ENCODE data around the gene YES1.
A peak's percentile ranks its signal among the peaks of the same experiment; 100 is the strongest.

Gene YES1

DNA sequence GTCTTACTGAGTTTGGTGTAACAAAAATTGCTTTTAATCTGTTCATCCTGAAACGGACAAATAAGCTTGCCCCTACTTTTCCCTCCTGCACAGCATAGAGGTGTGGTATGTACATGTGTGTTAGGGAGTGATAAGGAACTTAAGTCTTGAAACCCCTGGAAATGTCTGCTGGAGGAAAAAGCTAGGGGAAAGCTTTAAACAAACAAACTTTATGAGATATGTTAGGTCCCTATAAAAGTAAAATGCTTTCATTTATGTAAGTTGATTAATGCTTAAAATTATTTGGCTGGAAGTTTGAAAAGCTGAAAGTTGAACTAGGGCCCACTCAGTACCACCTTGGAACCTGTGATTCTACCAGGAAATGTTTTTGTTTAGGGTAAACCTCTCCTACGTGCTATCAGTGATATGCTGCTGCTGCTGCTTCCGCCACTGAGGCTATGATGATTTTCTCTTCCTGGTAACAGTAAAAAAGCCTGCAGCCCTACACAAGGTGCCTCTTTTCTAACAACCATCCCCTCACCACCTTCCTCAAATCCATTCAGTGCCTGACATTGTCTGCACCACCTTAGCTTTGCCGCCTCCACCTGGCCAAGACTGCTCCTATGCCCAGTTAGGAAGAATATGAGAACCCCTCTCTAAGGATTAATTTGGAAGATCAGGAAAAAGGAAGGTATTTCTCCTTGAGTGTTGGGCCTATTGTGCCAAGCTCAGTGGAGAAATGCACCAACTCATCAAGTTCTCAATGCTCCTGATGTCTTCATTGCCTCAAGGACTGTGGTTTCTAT is 2.5 kb upstream of the YES1 start:
- Histone ChIP-seq H3K36me3 (ENCODE audit: insufficient read depth) (no peaks in the 10 kb centered on the region), H3K9ac (no peak overlapping the region), H2AFZ (ENCODE audit: low read depth) (no peak overlapping the region), H3K27ac (no peak overlapping the region), H3K4me3 (IDR thresholded peaks at IDR 0.05; ENCODE audit: insufficient read depth, low read depth, low read length) (no peak overlapping the region), H3K4me1 (ENCODE audit: low read depth, poor library complexity, severe bottlenecking) (peaks cover 29% of the 10 kb centered on the region), H3K79me2 (ENCODE audit: insufficient read depth, low read depth) (peaks cover 18% of the 10 kb centered on the region), H4K20me1 (ENCODE audit: insufficient read depth) (0 out of 2 replicates have a peak, but pooled peaks cover 12% of the 10 kb centered on the region), H3K27me3 (ENCODE audit: insufficient read depth, low read depth) (no peaks in the 10 kb centered on the region), H3K4me2 (no peak overlapping the region)
- TF ChIP-seq, protein P1, sequence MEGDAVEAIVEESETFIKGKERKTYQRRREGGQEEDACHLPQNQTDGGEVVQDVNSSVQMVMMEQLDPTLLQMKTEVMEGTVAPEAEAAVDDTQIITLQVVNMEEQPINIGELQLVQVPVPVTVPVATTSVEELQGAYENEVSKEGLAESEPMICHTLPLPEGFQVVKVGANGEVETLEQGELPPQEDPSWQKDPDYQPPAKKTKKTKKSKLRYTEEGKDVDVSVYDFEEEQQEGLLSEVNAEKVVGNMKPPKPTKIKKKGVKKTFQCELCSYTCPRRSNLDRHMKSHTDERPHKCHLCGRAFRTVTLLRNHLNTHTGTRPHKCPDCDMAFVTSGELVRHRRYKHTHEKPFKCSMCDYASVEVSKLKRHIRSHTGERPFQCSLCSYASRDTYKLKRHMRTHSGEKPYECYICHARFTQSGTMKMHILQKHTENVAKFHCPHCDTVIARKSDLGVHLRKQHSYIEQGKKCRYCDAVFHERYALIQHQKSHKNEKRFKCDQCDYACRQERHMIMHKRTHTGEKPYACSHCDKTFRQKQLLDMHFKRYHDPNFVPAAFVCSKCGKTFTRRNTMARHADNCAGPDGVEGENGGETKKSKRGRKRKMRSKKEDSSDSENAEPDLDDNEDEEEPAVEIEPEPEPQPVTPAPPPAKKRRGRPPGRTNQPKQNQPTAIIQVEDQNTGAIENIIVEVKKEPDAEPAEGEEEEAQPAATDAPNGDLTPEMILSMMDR (conservative IDR thresholded peaks at IDR 0.05; ENCODE audit: low read depth, low read length), result no peak

DNA sequence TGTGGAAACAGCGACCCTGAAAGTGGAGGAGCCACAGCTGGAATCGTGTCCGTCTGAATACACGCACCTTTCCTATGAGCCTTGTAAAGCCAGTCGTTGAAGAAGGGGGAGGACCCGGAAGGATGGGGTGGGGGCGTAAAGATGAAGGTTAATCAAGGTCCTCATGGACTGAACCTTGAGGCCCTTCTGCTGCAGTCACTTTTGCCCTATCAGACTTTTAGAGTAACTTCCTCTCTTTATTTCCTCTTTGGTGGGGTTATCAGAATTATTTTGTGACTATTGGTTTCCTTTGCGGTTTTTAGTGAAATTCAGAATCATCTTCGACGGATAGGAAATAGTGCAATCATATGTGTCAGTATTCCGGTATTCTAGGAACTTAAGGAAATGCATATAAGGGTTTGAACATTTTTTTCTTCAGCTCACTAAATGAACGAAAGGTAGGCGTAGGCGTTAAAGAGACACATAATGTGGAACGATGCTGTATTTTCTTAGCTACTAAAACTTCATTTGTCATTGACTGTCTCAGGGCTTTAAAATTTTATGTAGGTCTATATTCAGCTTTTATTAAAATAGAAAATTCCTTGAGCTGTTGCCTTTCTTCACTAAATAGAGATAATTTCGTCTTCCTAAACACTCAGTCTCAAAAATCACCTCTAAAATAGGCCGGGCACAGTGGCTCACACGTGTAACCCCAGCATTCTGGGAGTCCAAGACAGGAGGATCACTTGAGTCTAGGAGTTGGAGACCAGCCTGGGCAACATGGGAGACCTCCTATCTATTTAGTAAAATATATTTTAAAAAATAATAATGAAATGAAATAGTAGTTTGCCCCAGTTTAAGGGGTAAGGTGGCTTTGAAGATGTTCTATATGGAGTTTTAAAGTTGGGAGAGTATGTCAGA is 1.4 kb upstream of the YES1 start:
- Histone ChIP-seq H3K9ac (peak overlapping the region; percentile 93), H3K27me3 (ENCODE audit: insufficient read depth, low read depth) (no peaks in the 10 kb centered on the region), H3K79me2 (ENCODE audit: insufficient read depth, low read depth) (peaks cover 27% of the 10 kb centered on the region), H3K27ac (peak overlapping the region; percentile 98), H3K4me1 (ENCODE audit: low read depth, poor library complexity, severe bottlenecking) (peaks cover 40% of the 10 kb centered on the region), H3K36me3 (ENCODE audit: insufficient read depth) (no peaks in the 10 kb centered on the region), H2AFZ (ENCODE audit: low read depth) (peak overlapping the region; percentile 60; the same call in 1 of the 2 replicates), H3K4me2 (peak overlapping the region; percentile 90), H3K4me3 (IDR thresholded peaks at IDR 0.05; ENCODE audit: insufficient read depth, low read depth, low read length) (no peak overlapping the region), H4K20me1 (ENCODE audit: insufficient read depth) (0 out of 2 replicates have a peak, but pooled peaks cover 13% of the 10 kb centered on the region)
- TF ChIP-seq, protein P1 (conservative IDR thresholded peaks at IDR 0.05; ENCODE audit: low read depth, low read length), result no peak

DNA sequence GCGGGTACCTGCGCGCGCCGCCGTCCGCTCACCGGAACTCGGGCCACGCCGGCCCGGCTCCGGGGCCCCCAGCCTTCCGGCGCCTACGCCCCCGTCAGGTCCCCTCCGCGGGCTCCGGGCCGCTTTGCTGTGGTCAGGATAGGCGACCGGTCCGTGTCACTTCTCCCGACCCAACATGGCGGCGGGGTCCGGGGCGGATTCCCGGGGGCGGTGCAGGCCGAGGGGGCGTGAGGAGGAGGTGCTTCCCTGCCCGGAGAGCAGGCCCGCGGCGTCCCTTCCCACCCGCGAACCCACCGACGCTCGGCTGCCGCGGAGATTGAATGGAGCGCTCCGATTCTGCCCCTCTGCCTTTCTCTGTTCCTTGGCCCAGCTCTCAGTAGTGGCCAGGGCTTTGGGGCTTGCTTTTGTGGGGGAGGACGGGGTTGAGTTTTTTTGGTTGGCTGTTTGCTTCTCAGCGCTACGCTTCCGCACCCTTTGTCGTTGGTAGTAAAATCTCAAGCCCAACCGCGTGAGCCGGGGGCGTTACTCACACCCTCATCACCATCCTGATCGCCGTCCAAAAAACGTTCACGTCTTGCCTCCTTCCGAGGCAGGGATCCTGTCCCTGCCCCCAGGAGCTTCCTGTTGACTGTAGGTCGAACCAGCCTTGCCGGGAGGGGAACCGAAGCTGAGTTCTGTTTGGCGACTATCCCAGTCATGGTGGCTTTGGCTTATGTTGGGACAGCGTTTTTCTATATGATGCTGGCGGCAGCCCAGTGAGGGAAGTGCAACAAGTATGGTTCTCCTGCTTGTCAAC is 532 bp upstream of the YES1 start:
- Histone ChIP-seq H4K20me1 (ENCODE audit: insufficient read depth) (peaks cover 13% of the 10 kb centered on the region; the same call in 1 of the 2 replicates), H3K4me1 (ENCODE audit: low read depth, poor library complexity, severe bottlenecking) (peaks cover 49% of the 10 kb centered on the region), H2AFZ (ENCODE audit: low read depth) (peak overlapping the region; percentile 60), H3K79me2 (ENCODE audit: insufficient read depth, low read depth) (peaks cover 36% of the 10 kb centered on the region), H3K27me3 (ENCODE audit: insufficient read depth, low read depth) (no peaks in the 10 kb centered on the region), H3K27ac (peak overlapping the region; percentile 98), H3K36me3 (ENCODE audit: insufficient read depth) (no peaks in the 10 kb centered on the region), H3K9ac (peak overlapping the region; percentile 93), H3K4me2 (peak overlapping the region; percentile 90), H3K4me3 (IDR thresholded peaks at IDR 0.05; ENCODE audit: insufficient read depth, low read depth, low read length) (no peak overlapping the region)
- TF ChIP-seq, protein P1 (conservative IDR thresholded peaks at IDR 0.05; ENCODE audit: low read depth, low read length), result no peak
